ENCODE results near the gene SNX20. TPM values are rescaled to one million over a fixed set of nuclear protein-coding genes. Genes with fewer than 3 reads are reported as not detected.

SNX20 gene
- total and polyA plus RNA-seq, 8 donors: 0.09 to 2.8 (median 0.49) TPM

GRCh38 chr16:50690177-50690576 lies 9.1 kb upstream of the SNX20 start:
- Histone ChIP-seq H3K9me3 (no peaks in the 10 kb centered on the region), H3K36me3 (no peaks in the 10 kb centered on the region), H3K4me1 (no peaks in the 10 kb centered on the region), H3K27ac (no peak overlapping the region), H3K27me3 (no peaks in the 10 kb centered on the region), H3K4me3 (no peak overlapping the region)
- no peak for FAIRE-seq
- no peak for DNase-seq
- TF ChIP-seq, protein P1, sequence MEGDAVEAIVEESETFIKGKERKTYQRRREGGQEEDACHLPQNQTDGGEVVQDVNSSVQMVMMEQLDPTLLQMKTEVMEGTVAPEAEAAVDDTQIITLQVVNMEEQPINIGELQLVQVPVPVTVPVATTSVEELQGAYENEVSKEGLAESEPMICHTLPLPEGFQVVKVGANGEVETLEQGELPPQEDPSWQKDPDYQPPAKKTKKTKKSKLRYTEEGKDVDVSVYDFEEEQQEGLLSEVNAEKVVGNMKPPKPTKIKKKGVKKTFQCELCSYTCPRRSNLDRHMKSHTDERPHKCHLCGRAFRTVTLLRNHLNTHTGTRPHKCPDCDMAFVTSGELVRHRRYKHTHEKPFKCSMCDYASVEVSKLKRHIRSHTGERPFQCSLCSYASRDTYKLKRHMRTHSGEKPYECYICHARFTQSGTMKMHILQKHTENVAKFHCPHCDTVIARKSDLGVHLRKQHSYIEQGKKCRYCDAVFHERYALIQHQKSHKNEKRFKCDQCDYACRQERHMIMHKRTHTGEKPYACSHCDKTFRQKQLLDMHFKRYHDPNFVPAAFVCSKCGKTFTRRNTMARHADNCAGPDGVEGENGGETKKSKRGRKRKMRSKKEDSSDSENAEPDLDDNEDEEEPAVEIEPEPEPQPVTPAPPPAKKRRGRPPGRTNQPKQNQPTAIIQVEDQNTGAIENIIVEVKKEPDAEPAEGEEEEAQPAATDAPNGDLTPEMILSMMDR (IDR thresholded peaks at IDR 0.05): no peak
- 87 to 98% methylated on average over 2 of the region's 2 CpGs for WGBS, 2 donors
- ATAC-seq: no peak
- intact Hi-C loops (cut with DNase I): no loop called here

DNA sequence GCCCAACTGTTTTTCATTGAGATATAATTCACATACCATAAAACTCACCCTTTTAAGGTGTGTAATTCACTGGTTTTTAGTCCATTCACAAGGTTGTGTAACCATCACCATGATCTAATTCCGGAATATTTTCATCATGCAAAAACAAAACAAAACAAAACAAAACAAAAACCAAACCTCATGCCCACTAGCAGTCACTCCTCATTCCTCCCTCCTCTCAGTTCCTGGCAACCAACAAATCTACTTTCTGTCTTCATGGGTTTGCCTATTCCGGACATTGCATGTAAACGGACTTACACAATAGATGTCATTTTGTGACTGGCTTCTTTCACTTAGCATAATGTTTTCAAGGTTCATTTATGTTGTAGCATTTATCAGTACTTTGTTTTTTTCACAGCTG lies 7.8 kb upstream of the SNX20 start:
- DNase-seq: no peak
- Histone ChIP-seq H3K4me3 (no peak overlapping the region), H3K36me3 (no peaks in the 10 kb centered on the region), H3K9me3 (no peaks in the 10 kb centered on the region), H3K27me3 (no peaks in the 10 kb centered on the region), H3K27ac (no peak overlapping the region), H3K4me1 (no peaks in the 10 kb centered on the region)
- TF ChIP-seq, protein P1 (IDR thresholded peaks at IDR 0.05): no peak
- FAIRE-seq: no peak
- ATAC-seq: no peak
- intact Hi-C loops (cut with DNase I): no loop called here
- 83 to 85% methylated on average over 3 of the region's 3 CpGs for WGBS, 2 donors

DNA sequence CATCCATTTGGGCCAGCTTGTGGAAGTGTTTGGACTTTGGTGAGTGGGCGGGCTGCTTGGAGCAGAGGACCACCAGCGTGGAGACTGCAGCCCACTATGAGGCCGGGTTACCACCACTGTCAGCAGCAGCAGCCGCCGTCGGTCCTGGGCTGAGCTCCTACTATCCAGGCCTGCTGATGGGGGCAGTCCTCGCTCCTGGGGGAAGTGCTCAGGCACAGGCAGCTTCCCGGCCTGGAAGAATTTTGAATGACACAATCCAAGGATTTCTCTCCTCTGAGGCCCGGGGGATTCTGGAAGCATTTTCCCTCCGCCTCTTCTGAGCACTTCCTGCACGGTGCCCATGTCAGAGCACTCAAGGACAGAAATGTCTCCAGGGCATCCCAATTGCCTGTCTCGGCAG lies 7.0 kb upstream of the SNX20 start:
- 58 to 63% methylated on average over 12 of the region's 12 CpGs for WGBS, 2 donors
- Histone ChIP-seq H3K4me3 (no peak overlapping the region), H3K4me1 (no peaks in the 10 kb centered on the region), H3K9me3 (no peaks in the 10 kb centered on the region), H3K27ac (no peak overlapping the region), H3K36me3 (no peaks in the 10 kb centered on the region), H3K27me3 (no peaks in the 10 kb centered on the region)
- no peak for FAIRE-seq
- TF ChIP-seq, protein P1 (IDR thresholded peaks at IDR 0.05): no peak
- intact Hi-C loops (cut with DNase I): no loop called here
- no peak for DNase-seq
- ATAC-seq: no peak

DNA sequence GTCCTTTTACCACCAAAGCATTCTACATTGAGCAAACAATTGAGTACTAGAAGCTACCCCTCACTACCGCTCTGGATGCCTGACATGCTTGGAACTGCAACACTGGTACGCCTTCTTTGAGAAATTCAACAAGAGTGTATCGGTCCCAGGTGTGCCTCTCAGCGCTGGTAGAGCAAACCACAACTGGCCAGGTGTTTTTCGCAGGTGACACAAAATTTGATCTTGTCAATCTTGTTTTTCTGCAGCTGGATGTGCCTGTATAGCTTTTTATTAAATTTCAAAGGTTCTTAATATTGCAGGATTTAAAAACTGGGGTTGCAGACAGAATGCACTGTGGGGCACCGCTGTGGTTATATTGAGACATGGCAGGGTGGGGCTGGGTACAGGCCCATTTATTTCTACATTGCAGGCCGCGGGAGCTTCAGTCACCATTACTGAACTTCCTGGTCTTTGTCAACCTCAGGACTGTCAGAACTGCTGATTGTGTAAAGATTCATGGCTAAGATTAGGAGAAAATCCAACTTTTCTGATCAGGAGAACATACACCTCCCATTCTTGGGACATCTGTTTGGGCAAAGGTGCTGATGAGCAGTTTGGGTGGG lies 4.5 kb upstream of the SNX20 start:
- no peaks in the 10 kb centered on the region for H3K4me1 ChIP-seq
- 78 to 79% methylated on average over 8 of the region's 8 CpGs for WGBS, 2 donors
- FAIRE-seq (no peak), DNase-seq (peak in 1 of 6 donors; percentile 20), ATAC-seq (peak in 3 of 4 donors; percentile 36 to 66 (median 39))
- no peak overlapping the region for H3K4me3 ChIP-seq
- H3K36me3 ChIP-seq: no peaks in the 10 kb centered on the region
- TF ChIP-seq, protein P1 (IDR thresholded peaks at IDR 0.05): no peak
- no peaks in the 10 kb centered on the region for H3K9me3 ChIP-seq
- H3K27me3 ChIP-seq: no peaks in the 10 kb centered on the region
- H3K27ac ChIP-seq: no peak overlapping the region
- intact Hi-C loops (cut with DNase I): no loop called here

GRCh38 chr16:50684823-50685461 lies 3.8 kb upstream of the SNX20 start:
- no peak for FAIRE-seq
- no peaks in the 10 kb centered on the region for H3K4me1 ChIP-seq
- ATAC-seq: peak in 2 of 4 donors; percentile 22 to 25
- H3K27me3 ChIP-seq: no peaks in the 10 kb centered on the region
- no peaks in the 10 kb centered on the region for H3K36me3 ChIP-seq
- TF ChIP-seq, protein P1 (IDR thresholded peaks at IDR 0.05): no peak
- peak in 1 of 6 donors; percentile 22 for DNase-seq
- H3K27ac ChIP-seq: no peak overlapping the region
- no peaks in the 10 kb centered on the region for H3K9me3 ChIP-seq
- intact Hi-C loops (cut with DNase I): no loop called here
- WGBS, 2 donors: 83 to 88% methylated on average over 11 of the region's 11 CpGs
- H3K4me3 ChIP-seq: no peak overlapping the region
